HepG2 (cell line): ENCODE measurements around the gene HOXB6. TPM values are rescaled to one million over a fixed set of nuclear protein-coding genes. Genes with fewer than 3 reads are reported as not detected.

Source experiments
- EZH2 ChIP-seq: conservative IDR thresholded peaks from 2 replicates; pipeline ENCODE4 v1.6.1; 2012; ENCODE audit warnings: mild to moderate bottlenecking, low read depth, low read length, moderate library complexity
- MED8 ChIP-seq: sonication (generic); formaldehyde crosslinking; IDR thresholded peaks from 2 replicates; pipeline ENCODE4 v1.8.1; 2023; ENCODE audit warnings: mild to moderate bottlenecking, missing genetic modification reagents; ENCODE audit not compliant: insufficient replicate concordance
- ZBTB21 ChIP-seq: sonication (generic); formaldehyde crosslinking; IDR thresholded peaks from 2 replicates; pipeline ENCODE4 v1.4.0; 2020; ENCODE audit warnings: missing genetic modification reagents
- ZNF142 ChIP-seq: sonication (generic); formaldehyde crosslinking; IDR thresholded peaks from 2 replicates; pipeline ENCODE4 v1.4.0; 2020; ENCODE audit warnings: missing genetic modification reagents
- ZZZ3 ChIP-seq: sonication (generic); formaldehyde crosslinking; IDR thresholded peaks from 2 replicates; pipeline ENCODE4 v1.4.0; 2020; ENCODE audit warnings: missing genetic modification reagents, mild to moderate bottlenecking, borderline replicate concordance
- polyA plus RNA-seq, 8 experiments: library from polyadenylated mRNA; depleted of rRNA in 3 of 8; stranded (reverse) in 7 of 8; unstranded in 1 of 8; fragments of >200 nt; fragmentation: Illumina TruSeq in 4 of 8; extraction: Trizol in 4 of 8; gene quantifications; 2 replicates each; pipeline versions ENCODE4 v1.2.1 to v1.2.3, GENCODE V29; 2011 to 2016; ENCODE audit warnings: low read depth in 4 of 8, missing spikeins in 1 of 8, mixed read lengths in 1 of 8; ENCODE audit not compliant: insufficient read depth in 1 of 8
- total RNA-seq, 5 experiments: library from RNA; depleted of rRNA; stranded (reverse); fragments of >200 nt; fragmentation: Illumina TruSeq; extraction: Trizol; gene quantifications; 2 replicates each; pipeline ENCODE4 v1.2.3, GENCODE V29; 2016; ENCODE audit warnings: low read depth in 1 of 5

The HOXB6 gene
- total and polyA plus RNA-seq, 2 of the 13 experiments (the other 11 are each of a cell fraction or from before 2014, with no cell fraction given), result not detected

GRCh38 chr17:48613862-48614694 lies 9.3 kb upstream of the HOXB6 start (continued):
- TF ChIP-seq ZNF142 (CRISPR knock-in tag) (no peak), MED8 (CRISPR knock-in tag) (no peak), ZZZ3 (CRISPR knock-in tag) (no peak), ZBTB21 (CRISPR knock-in tag) (no peak), EZH2 (peak; percentile 99)
